Uterus (tissue), 4 donors: Measurements from ENCODE around the gene PLCXD3. TPM values are rescaled to one million over a fixed set of nuclear protein-coding genes. Genes with fewer than 3 reads are reported as not detected.

ENCODE experiments used
- DNase-seq, 2 donors: peaks; one replicate each; pipeline ENCODE4 v3.0.0-alpha.2; 2019 to 2020
- H3K27ac ChIP-seq, 2 donors: fragments of 200-600 bp; sonication (generic); 1 replicate in 1 of 2; 2 replicates in 1 of 2; pipeline ENCODE4 v1.5.1; 2016 to 2018
- H3K27me3 ChIP-seq, 2 donors: fragments of 200-600 bp; sonication (generic); one replicate each; pipeline ENCODE4 v1.5.1; 2018 to 2019; ENCODE audit warnings: control low read depth in 1 of 2
- H3K36me3 ChIP-seq, 2 donors: fragments of 200-600 bp; sonication (generic); one replicate each; pipeline ENCODE4 v1.5.1; 2019; ENCODE audit warnings: control low read depth in 1 of 2
- H3K4me1 ChIP-seq, 2 donors: fragments of 200-600 bp; sonication (generic); one replicate each; pipeline ENCODE4 v1.5.1; 2018 to 2019; ENCODE audit warnings: control low read depth in 1 of 2
- H3K4me3 ChIP-seq, 2 donors: fragments of 200-600 bp; sonication (generic); 1 replicate in 1 of 2; 2 replicates in 1 of 2; pipeline ENCODE4 v1.5.1; 2018 to 2019; ENCODE audit warnings: mild to moderate bottlenecking in 1 of 2
- H3K9me3 ChIP-seq, 2 donors: fragments of 200-600 bp; sonication (generic); one replicate each; pipeline ENCODE4 v1.5.1; 2019; ENCODE audit warnings: control low read depth in 1 of 2
- CTCF ChIP-seq, 4 experiments: fragments of 200-600 bp in 2 of 4; fragments of 450-650 bp in 2 of 4; sonication (generic) in 2 of 4; IDR thresholded peaks; one replicate each; pipeline ENCODE4 v1.5.1; 2016 to 2019; ENCODE audit warnings: antibody characterized with exemption in 4 of 4, mild to moderate bottlenecking in 2 of 4, moderate library complexity in 1 of 4
- POLR2A ChIP-seq, 2 donors: fragments of 450-650 bp; IDR thresholded peaks; one replicate each; pipeline ENCODE4 v1.6.1; 2016; ENCODE audit warnings: antibody characterized with exemption in 2 of 2, mild to moderate bottlenecking in 1 of 2, moderate library complexity in 1 of 2
- intact Hi-C: fragments of 100-400 bp; cut with DNase I; formaldehyde crosslinking; loops from one replicate; pipeline ENCODE4 v1.15.1; 2023; ENCODE audit warnings: low total_unique reads
- total RNA-seq, 4 donors: library from RNA; depleted of rRNA in 3 of 4; stranded (reverse); fragments of >200 nt in 3 of 4; gene quantifications; one replicate each; pipeline versions ENCODE4 v1.1.0 to v1.2.4, GENCODE V29; 2014 to 2023
- donor health status: DM: yes; HTN: yes; CAD: no.

The PLCXD3 gene
- total RNA-seq, 4 donors from 2014 or later, result 0.55 to 13.2 (median 7.5) TPM

GRCh38 chr5:41364346-41364745 lies 146.1 kb downstream of the PLCXD3 start:
- intact Hi-C loops, result no loop called here
- Histone ChIP-seq H3K27ac (no peak overlapping the region), H3K36me3 (no peaks in the 10 kb centered on the region), H3K27me3 (no peaks in the 10 kb centered on the region), H3K4me3 (no peak overlapping the region), H3K4me1 (no peaks in the 10 kb centered on the region), H3K9me3 (no peaks in the 10 kb centered on the region)
- TF ChIP-seq POLR2A (IDR thresholded peaks at IDR 0.05), result no peak
- no peak for TF ChIP-seq CTCF (IDR thresholded peaks at IDR 0.05)
- DNase-seq, result no peak

GRCh38 chr5:41363343-41363986 lies 146.9 kb downstream of the PLCXD3 start:
- DNase-seq, result no peak
- no peak for TF ChIP-seq CTCF (IDR thresholded peaks at IDR 0.05)
- TF ChIP-seq POLR2A (IDR thresholded peaks at IDR 0.05), result no peak
- intact Hi-C loops, result no loop called here
- Histone ChIP-seq H3K27me3 (no peaks in the 10 kb centered on the region), H3K36me3 (no peaks in the 10 kb centered on the region), H3K27ac (no peak overlapping the region), H3K4me3 (no peak overlapping the region), H3K9me3 (no peaks in the 10 kb centered on the region), H3K4me1 (no peaks in the 10 kb centered on the region)

DNA sequence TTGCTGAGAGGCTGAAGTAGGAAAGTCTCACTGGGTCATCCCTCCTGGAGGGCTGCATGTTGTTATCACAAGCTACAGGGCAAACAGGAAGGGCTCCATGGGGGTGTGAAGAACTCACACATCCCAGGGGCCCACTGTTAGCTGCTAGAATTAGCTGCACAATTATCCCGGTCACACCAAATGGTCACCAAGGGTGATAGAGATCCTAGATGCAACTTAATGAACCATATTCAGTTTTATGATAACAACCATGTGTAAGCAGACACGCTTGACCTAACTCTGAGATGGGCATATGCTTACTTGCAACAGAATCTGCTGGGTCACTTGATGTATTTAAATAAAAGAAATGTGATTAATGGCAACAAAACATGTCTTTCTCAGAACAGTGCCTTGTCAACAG lies 153.6 kb downstream of the PLCXD3 start:
- intact Hi-C loops, result no loop called here
- Histone ChIP-seq H3K27ac (no peak overlapping the region), H3K4me1 (no peaks in the 10 kb centered on the region), H3K4me3 (no peak overlapping the region), H3K27me3 (no peaks in the 10 kb centered on the region), H3K36me3 (no peaks in the 10 kb centered on the region), H3K9me3 (no peaks in the 10 kb centered on the region)
- DNase-seq, result no peak
- no peak for TF ChIP-seq CTCF (IDR thresholded peaks at IDR 0.05)
- no peak for TF ChIP-seq POLR2A (IDR thresholded peaks at IDR 0.05)

DNA sequence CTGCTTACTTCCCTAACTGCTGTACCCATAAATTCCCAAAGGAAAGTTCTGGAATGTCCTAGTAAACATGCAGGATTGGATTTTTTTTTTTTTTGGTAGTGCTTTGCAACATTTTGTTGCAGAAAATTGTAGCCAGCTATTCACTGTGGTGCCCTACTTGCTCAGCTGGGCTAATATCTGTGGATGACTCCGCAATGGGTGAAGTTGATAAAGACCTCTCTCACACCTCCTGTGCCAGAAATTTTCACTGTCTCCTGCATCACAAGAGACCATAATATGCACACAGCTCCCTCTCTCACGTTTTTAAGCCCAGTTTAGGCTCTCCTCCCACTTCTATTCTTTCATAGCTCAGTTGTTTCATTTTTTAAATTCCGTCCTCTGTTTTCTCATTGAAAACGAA lies 160.6 kb downstream of the PLCXD3 start:
- intact Hi-C loops, result no loop called here
- TF ChIP-seq POLR2A (IDR thresholded peaks at IDR 0.05) (no peak), CTCF (IDR thresholded peaks at IDR 0.05) (no peak)
- no peak overlapping the region for H3K27ac ChIP-seq

GRCh38 chr5:41347569-41347968 lies 162.8 kb downstream of the PLCXD3 start:
- no peaks in the 10 kb centered on the region for H3K9me3 ChIP-seq
- no peak for DNase-seq
- no peak overlapping the region for H3K4me3 ChIP-seq
- TF ChIP-seq POLR2A (IDR thresholded peaks at IDR 0.05), result no peak
- no peak for TF ChIP-seq CTCF (IDR thresholded peaks at IDR 0.05)
- H3K27ac ChIP-seq, result no peak overlapping the region
- H3K27me3 ChIP-seq, result no peaks in the 10 kb centered on the region
- no peaks in the 10 kb centered on the region for H3K4me1 ChIP-seq
- H3K36me3 ChIP-seq, result no peaks in the 10 kb centered on the region
- intact Hi-C loops, result no loop called here

More for the DNA sequence above, 160.6 kb downstream of the PLCXD3 start:
- H3K9me3 ChIP-seq, result no peaks in the 10 kb centered on the region
- H3K4me1 ChIP-seq, result no peaks in the 10 kb centered on the region
- H3K27me3 ChIP-seq, result no peaks in the 10 kb centered on the region
- no peak overlapping the region for H3K4me3 ChIP-seq
- DNase-seq, result no peak
- H3K36me3 ChIP-seq, result no peaks in the 10 kb centered on the region
